Measurements from ENCODE around the gene SPAG16.
"Not testable (repeated sequence)": the region's sequence is repeated elsewhere in the genome, so short reads cannot be mapped to it uniquely, and the experiment has no call there.

The SPAG16 gene

GRCh38 chr2:214057986-214058385, 773.7 kb downstream of the SPAG16 start:
- no peak for TF ChIP-seq CTCF (conservative IDR thresholded peaks at IDR 0.05)
- H3K27ac ChIP-seq, result no peak overlapping the region

GRCh38 chr2:214062279-214062678, 778.0 kb downstream of the SPAG16 start:
- not testable (repeated sequence) for H3K27ac ChIP-seq

GRCh38 chr2:214064471-214064870, 780.2 kb downstream of the SPAG16 start:
- TF ChIP-seq CTCF (conservative IDR thresholded peaks at IDR 0.05), result no peak
- H3K27ac ChIP-seq, result no peak overlapping the region

- no peak for TF ChIP-seq CTCF (conservative IDR thresholded peaks at IDR 0.05)
Measured at GRCh38 chr2:214066862-214067261, 782.6 kb downstream of the SPAG16 start.

GRCh38 chr2:214069254-214069653, 785.0 kb downstream of the SPAG16 start:
- TF ChIP-seq CTCF (conservative IDR thresholded peaks at IDR 0.05), result no peak
- H3K27ac ChIP-seq, result no peak overlapping the region

More at GRCh38 chr2:214066862-214067261, 782.6 kb downstream of the SPAG16 start:
- no peak overlapping the region for H3K27ac ChIP-seq

- no peak for TF ChIP-seq CTCF (conservative IDR thresholded peaks at IDR 0.05)
- no peak overlapping the region for H3K27ac ChIP-seq
Measured at GRCh38 chr2:214075456-214075855, 791.2 kb downstream of the SPAG16 start.

GRCh38 chr2:214076527-214076926, 792.3 kb downstream of the SPAG16 start:
- TF ChIP-seq CTCF (conservative IDR thresholded peaks at IDR 0.05), result no peak
- H3K27ac ChIP-seq, result no peak overlapping the region

GRCh38 chr2:214077727-214078126, 793.5 kb downstream of the SPAG16 start:
- no peak for TF ChIP-seq CTCF (conservative IDR thresholded peaks at IDR 0.05)
- no peak overlapping the region for H3K27ac ChIP-seq
